Choroid plexus epithelial cell (primary cell): ENCODE data around the gene TEP1.
"Not testable (repeated sequence)": the region's sequence is repeated elsewhere in the genome, so short reads cannot be mapped to it uniquely, and the experiment has no call there.

ENCODE experiments used
- DNase-seq: peaks from one replicate; pipeline ENCODE4 v3.0.0-alpha.2; 2010; ENCODE audit warnings: low read depth
- H3K4me3 ChIP-seq: 2 replicates; pipeline ENCODE4 v1.5.1; 2011; ENCODE audit warnings: low read depth, mild to moderate bottlenecking, control low read depth, low read length, moderate library complexity
- TF ChIP-seq, protein P1 (sequence below): conservative IDR thresholded peaks from 2 replicates; pipeline ENCODE4 v1.5.1; 2011; ENCODE audit warnings: low read depth, mild to moderate bottlenecking, control low read depth, inconsistent platforms, low read length, moderate library complexity

TEP1 gene

GRCh38 chr14:20343092-20343861, 70.0 kb downstream of the TEP1 start, which contains the start of gene PARP2:
Gene PARP2, plus strand, starts transcription at chr14:20343635. Its CDS starts 7 bp downstream, at chr14:20343642.
- TF ChIP-seq, protein P1, sequence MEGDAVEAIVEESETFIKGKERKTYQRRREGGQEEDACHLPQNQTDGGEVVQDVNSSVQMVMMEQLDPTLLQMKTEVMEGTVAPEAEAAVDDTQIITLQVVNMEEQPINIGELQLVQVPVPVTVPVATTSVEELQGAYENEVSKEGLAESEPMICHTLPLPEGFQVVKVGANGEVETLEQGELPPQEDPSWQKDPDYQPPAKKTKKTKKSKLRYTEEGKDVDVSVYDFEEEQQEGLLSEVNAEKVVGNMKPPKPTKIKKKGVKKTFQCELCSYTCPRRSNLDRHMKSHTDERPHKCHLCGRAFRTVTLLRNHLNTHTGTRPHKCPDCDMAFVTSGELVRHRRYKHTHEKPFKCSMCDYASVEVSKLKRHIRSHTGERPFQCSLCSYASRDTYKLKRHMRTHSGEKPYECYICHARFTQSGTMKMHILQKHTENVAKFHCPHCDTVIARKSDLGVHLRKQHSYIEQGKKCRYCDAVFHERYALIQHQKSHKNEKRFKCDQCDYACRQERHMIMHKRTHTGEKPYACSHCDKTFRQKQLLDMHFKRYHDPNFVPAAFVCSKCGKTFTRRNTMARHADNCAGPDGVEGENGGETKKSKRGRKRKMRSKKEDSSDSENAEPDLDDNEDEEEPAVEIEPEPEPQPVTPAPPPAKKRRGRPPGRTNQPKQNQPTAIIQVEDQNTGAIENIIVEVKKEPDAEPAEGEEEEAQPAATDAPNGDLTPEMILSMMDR: no peak
- peak within 1 kb of the TSS; percentile 79 for H3K4me3 ChIP-seq
- DNase-seq: peak; percentile 100

DNA sequence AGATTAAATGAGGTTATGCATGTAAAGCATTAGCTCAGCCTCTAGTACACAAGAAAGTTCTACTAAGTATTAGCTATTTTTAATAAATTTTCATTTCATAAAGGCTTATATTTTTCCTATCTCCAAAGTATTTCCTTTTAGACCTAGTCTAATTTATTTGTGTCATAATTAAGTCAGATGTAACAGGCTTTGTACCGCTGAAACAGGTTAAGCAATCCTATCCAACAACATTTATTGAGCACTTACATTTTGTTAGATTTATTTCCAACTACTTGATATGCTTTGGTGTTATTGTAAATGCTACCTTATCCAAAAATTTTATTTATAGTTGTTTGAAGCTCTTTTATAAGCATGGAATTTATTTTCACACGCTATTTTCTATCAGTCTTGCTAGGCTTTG, 71.7 kb downstream of the TEP1 start:
- TF ChIP-seq, protein P1: no peak
- DNase-seq: no peak
- peak overlapping the region; percentile 79 for H3K4me3 ChIP-seq

DNA sequence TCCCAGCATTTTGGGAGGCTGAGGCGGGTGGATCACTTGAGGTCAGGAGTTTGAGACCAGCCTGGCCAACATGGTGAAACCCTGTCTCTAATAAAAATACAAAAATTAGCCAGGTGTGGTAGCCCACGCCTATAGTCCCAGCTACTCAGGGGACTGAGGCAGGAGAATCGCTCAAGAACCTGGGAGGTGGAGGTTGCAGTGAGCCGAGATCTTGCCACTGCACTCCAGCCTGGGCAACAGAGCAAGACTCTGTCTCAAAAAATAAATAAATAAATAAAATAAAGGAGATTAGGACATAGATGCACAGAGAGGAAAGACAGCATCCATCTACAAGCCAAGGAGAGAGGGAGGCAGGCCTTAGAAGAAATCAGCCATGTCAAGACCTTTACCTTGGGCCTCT, 72.3 kb downstream of the TEP1 start:
- DNase-seq: not testable (repeated sequence)

GRCh38 chr14:20334017-20334416, 79.3 kb downstream of the TEP1 start:
- TF ChIP-seq, protein P1: no peak
- H3K4me3 ChIP-seq: no peak overlapping the region
- no peak for DNase-seq

More for the DNA sequence above, 72.3 kb downstream of the TEP1 start:
- not testable (repeated sequence) for H3K4me3 ChIP-seq

DNA sequence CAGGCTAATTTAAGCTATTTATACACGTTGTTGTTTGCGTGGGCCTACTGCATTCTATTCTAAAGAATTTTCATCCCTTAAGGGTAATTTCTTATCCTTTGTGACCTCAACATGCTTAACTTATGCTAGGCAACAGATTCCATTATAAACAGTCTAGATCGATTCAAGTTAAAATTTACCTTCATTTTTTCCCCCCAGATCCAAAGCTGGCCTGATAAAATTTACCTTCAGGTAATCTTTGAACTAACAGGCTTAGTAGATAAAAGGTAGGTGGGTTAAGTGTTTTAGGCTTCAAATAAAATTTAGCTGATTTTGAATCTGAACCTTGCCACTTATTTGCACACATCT, 79.8 kb downstream of the TEP1 start:
- no peak for DNase-seq
- TF ChIP-seq, protein P1: no peak
- H3K4me3 ChIP-seq: peak overlapping the region; percentile 73

DNA sequence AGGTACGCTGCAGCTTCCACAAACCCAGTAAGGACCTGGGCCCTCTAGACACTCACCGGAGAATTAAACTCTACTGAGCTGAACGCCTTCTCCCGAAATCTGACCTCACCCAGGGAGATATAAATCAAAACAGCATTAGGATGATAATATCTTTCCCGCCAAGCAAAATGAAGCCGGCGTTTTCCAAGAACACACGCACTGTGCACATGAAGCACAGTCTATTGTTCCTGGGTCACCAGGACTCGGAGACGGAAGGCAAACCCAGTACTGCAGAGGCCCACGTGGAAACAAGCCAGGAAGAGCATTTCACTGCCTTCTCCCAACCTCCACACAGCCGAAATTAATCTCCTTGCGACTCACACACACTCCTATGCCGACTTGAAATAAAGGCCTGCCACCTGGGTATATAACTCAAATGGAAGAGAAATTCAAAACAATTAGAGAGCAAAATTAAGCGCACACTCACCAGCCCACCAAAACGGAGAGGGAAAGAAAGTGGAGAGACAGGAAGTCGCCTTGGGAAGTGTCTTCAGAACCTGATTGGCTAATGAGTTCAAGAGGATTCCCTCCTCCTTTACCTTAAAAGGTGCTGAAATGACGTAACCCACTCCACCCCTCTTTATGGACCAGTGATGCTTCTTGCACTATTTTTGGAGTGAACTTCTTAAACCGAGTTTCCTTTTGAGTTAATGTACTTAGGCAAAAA, 80.4 kb downstream of the TEP1 start, which contains the start of gene CCNB1IP1:
CCNB1IP1 (minus strand) TSS at position 492 of the 706 bp plus-strand sequence. CDS start 16,756 bp downstream, outside the sequence.
- peak within 1 kb of the TSS; percentile 73 for H3K4me3 ChIP-seq
- DNase-seq: peak; percentile 94
- TF ChIP-seq, protein P1: no peak

GRCh38 chr14:20332431-20332787, 80.9 kb downstream of the TEP1 start:
- DNase-seq: peak; percentile 19
- TF ChIP-seq, protein P1: no peak

More at GRCh38 chr14:20332431-20332787, 80.9 kb downstream of the TEP1 start:
- peak overlapping the region; percentile 73 for H3K4me3 ChIP-seq
